Measurements from ENCODE around the gene SMG5. TPM values are rescaled to one million over a fixed set of nuclear protein-coding genes. Genes with fewer than 3 reads are reported as not detected.

The SMG5 gene
- total RNA-seq, 1 experiment from 2014 or later: 109 TPM

DNA sequence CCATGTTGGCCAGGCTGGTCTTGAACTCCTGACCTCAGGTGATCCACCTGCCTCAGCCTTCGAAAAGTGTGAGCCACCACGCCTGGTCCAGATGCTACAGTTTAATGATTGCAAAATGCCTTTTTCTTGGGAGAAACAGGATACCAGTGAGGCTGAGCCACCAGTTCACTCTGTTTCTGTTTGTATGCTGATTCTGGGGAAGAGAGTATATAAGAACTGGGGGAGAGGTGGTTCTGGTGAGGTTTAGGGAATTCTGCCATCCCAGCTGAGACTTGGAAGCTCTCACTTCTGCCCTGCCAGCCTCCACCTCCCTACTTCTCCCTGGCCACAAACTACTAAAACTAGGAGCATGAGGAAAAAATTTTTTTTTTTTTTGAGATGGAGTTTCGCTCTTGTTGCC, 77.9 kb downstream of the SMG5 start (continued):
- TF ChIP-seq PRRX2 (CRISPR knock-in tag; IDR thresholded peaks at IDR 0.05) (no peak), CREB1 (CRISPR knock-in tag; IDR thresholded peaks at IDR 0.05) (no peak), TEAD1 (CRISPR knock-in tag; IDR thresholded peaks at IDR 0.05) (no peak)
- TF ChIP-seq, protein P1, sequence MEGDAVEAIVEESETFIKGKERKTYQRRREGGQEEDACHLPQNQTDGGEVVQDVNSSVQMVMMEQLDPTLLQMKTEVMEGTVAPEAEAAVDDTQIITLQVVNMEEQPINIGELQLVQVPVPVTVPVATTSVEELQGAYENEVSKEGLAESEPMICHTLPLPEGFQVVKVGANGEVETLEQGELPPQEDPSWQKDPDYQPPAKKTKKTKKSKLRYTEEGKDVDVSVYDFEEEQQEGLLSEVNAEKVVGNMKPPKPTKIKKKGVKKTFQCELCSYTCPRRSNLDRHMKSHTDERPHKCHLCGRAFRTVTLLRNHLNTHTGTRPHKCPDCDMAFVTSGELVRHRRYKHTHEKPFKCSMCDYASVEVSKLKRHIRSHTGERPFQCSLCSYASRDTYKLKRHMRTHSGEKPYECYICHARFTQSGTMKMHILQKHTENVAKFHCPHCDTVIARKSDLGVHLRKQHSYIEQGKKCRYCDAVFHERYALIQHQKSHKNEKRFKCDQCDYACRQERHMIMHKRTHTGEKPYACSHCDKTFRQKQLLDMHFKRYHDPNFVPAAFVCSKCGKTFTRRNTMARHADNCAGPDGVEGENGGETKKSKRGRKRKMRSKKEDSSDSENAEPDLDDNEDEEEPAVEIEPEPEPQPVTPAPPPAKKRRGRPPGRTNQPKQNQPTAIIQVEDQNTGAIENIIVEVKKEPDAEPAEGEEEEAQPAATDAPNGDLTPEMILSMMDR (IDR thresholded peaks at IDR 0.05): no peak
- TF ChIP-seq, protein P2, sequence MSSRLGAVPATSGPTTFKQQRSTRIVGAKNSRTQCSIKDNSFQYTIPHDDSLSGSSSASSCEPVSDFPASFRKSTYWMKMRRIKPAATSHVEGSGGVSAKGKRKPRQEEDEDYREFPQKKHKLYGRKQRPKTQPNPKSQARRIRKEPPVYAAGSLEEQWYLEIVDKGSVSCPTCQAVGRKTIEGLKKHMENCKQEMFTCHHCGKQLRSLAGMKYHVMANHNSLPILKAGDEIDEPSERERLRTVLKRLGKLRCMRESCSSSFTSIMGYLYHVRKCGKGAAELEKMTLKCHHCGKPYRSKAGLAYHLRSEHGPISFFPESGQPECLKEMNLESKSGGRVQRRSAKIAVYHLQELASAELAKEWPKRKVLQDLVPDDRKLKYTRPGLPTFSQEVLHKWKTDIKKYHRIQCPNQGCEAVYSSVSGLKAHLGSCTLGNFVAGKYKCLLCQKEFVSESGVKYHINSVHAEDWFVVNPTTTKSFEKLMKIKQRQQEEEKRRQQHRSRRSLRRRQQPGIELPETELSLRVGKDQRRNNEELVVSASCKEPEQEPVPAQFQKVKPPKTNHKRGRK (CRISPR knock-in tag; IDR thresholded peaks at IDR 0.05; ENCODE audit: borderline replicate concordance): no peak
- TF ChIP-seq, protein P3, sequence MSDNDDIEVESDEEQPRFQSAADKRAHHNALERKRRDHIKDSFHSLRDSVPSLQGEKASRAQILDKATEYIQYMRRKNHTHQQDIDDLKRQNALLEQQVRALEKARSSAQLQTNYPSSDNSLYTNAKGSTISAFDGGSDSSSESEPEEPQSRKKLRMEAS (CRISPR knock-in tag; IDR thresholded peaks at IDR 0.05): no peak
- TF ChIP-seq, protein P4, sequence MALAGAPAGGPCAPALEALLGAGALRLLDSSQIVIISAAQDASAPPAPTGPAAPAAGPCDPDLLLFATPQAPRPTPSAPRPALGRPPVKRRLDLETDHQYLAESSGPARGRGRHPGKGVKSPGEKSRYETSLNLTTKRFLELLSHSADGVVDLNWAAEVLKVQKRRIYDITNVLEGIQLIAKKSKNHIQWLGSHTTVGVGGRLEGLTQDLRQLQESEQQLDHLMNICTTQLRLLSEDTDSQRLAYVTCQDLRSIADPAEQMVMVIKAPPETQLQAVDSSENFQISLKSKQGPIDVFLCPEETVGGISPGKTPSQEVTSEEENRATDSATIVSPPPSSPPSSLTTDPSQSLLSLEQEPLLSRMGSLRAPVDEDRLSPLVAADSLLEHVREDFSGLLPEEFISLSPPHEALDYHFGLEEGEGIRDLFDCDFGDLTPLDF (CRISPR knock-in tag; IDR thresholded peaks at IDR 0.05): no peak
- TF ChIP-seq, protein P5, sequence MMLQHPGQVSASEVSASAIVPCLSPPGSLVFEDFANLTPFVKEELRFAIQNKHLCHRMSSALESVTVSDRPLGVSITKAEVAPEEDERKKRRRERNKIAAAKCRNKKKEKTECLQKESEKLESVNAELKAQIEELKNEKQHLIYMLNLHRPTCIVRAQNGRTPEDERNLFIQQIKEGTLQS (CRISPR knock-in tag; conservative IDR thresholded peaks at IDR 0.05): no peak

DNA sequence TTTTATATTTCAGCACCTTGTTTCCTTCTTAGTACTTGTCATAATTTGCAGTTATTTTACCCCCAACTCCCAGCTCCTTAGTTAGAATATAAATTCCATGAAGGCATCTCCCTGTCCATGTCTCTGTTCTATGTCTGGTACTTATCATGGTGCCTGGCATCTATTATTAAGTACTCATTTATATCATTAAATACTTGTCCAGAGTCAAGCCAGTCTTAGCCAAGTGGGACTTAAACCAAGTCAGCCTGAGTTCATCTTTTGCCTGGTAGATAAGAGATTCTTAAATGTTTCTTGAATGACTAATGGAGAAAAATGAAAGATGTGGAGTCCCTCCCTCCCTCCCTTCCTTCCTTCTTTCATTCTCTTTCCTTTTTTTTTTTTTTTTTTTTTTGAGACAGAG, 79.3 kb downstream of the SMG5 start:
- ChIA-PET CTCF (interaction anchor here (0.8 kb wide), 1 partner anchor 9 kb away, joined by 3 read pairs; the partner anchor contains the start of gene SLC25A44), POLR2A (no interaction called here)
- H3K27ac Mint-ChIP-seq: no peak overlapping the region
- 0 out of 2 replicates have a peak, but pooled peaks cover 3% of the 10 kb centered on the region for H3K4me1 Mint-ChIP-seq
- DNase-seq (ENCODE audit: low spot score) (no peak), ATAC-seq (no peak)
- H3K4me3 Mint-ChIP-seq: no peak overlapping the region
- H3K9me3 Mint-ChIP-seq: no peaks in the 10 kb centered on the region
- peaks cover 9% of the 10 kb centered on the region for H3K36me3 Mint-ChIP-seq
- no peaks in the 10 kb centered on the region for H3K27me3 Mint-ChIP-seq (ENCODE audit: low read depth)
- TF ChIP-seq ZNF263 (CRISPR knock-in tag; IDR thresholded peaks at IDR 0.05; ENCODE audit: low read depth) (no peak), SMAD3 (CRISPR knock-in tag; IDR thresholded peaks at IDR 0.05; ENCODE audit: borderline replicate concordance) (no peak), TP53 (CRISPR knock-in tag; IDR thresholded peaks at IDR 0.05) (no peak), ZNF317 (CRISPR knock-in tag; IDR thresholded peaks at IDR 0.05; ENCODE audit: borderline replicate concordance, low read depth) (no peak), ELF4 (CRISPR knock-in tag; IDR thresholded peaks at IDR 0.05; ENCODE audit: low read depth) (no peak), CBFB (CRISPR knock-in tag; IDR thresholded peaks at IDR 0.05; ENCODE audit: low read depth) (no peak), JUN (CRISPR knock-in tag; IDR thresholded peaks at IDR 0.05) (no peak), RORB (CRISPR knock-in tag; IDR thresholded peaks at IDR 0.05) (no peak)
- TF ChIP-seq, protein P6, sequence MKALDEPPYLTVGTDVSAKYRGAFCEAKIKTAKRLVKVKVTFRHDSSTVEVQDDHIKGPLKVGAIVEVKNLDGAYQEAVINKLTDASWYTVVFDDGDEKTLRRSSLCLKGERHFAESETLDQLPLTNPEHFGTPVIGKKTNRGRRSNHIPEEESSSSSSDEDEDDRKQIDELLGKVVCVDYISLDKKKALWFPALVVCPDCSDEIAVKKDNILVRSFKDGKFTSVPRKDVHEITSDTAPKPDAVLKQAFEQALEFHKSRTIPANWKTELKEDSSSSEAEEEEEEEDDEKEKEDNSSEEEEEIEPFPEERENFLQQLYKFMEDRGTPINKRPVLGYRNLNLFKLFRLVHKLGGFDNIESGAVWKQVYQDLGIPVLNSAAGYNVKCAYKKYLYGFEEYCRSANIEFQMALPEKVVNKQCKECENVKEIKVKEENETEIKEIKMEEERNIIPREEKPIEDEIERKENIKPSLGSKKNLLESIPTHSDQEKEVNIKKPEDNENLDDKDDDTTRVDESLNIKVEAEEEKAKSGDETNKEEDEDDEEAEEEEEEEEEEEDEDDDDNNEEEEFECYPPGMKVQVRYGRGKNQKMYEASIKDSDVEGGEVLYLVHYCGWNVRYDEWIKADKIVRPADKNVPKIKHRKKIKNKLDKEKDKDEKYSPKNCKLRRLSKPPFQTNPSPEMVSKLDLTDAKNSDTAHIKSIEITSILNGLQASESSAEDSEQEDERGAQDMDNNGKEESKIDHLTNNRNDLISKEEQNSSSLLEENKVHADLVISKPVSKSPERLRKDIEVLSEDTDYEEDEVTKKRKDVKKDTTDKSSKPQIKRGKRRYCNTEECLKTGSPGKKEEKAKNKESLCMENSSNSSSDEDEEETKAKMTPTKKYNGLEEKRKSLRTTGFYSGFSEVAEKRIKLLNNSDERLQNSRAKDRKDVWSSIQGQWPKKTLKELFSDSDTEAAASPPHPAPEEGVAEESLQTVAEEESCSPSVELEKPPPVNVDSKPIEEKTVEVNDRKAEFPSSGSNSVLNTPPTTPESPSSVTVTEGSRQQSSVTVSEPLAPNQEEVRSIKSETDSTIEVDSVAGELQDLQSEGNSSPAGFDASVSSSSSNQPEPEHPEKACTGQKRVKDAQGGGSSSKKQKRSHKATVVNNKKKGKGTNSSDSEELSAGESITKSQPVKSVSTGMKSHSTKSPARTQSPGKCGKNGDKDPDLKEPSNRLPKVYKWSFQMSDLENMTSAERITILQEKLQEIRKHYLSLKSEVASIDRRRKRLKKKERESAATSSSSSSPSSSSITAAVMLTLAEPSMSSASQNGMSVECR (CRISPR knock-in tag; IDR thresholded peaks at IDR 0.05; ENCODE audit: borderline replicate concordance): no peak
- TF ChIP-seq, protein P7, sequence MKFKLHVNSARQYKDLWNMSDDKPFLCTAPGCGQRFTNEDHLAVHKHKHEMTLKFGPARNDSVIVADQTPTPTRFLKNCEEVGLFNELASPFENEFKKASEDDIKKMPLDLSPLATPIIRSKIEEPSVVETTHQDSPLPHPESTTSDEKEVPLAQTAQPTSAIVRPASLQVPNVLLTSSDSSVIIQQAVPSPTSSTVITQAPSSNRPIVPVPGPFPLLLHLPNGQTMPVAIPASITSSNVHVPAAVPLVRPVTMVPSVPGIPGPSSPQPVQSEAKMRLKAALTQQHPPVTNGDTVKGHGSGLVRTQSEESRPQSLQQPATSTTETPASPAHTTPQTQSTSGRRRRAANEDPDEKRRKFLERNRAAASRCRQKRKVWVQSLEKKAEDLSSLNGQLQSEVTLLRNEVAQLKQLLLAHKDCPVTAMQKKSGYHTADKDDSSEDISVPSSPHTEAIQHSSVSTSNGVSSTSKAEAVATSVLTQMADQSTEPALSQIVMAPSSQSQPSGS (CRISPR knock-in tag; IDR thresholded peaks at IDR 0.05; ENCODE audit: borderline replicate concordance, low read depth): no peak
- TF ChIP-seq, protein P8, sequence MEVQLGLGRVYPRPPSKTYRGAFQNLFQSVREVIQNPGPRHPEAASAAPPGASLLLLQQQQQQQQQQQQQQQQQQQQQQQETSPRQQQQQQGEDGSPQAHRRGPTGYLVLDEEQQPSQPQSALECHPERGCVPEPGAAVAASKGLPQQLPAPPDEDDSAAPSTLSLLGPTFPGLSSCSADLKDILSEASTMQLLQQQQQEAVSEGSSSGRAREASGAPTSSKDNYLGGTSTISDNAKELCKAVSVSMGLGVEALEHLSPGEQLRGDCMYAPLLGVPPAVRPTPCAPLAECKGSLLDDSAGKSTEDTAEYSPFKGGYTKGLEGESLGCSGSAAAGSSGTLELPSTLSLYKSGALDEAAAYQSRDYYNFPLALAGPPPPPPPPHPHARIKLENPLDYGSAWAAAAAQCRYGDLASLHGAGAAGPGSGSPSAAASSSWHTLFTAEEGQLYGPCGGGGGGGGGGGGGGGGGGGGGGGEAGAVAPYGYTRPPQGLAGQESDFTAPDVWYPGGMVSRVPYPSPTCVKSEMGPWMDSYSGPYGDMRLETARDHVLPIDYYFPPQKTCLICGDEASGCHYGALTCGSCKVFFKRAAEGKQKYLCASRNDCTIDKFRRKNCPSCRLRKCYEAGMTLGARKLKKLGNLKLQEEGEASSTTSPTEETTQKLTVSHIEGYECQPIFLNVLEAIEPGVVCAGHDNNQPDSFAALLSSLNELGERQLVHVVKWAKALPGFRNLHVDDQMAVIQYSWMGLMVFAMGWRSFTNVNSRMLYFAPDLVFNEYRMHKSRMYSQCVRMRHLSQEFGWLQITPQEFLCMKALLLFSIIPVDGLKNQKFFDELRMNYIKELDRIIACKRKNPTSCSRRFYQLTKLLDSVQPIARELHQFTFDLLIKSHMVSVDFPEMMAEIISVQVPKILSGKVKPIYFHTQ (CRISPR knock-in tag; IDR thresholded peaks at IDR 0.05): no peak
- TF ChIP-seq, protein P9, sequence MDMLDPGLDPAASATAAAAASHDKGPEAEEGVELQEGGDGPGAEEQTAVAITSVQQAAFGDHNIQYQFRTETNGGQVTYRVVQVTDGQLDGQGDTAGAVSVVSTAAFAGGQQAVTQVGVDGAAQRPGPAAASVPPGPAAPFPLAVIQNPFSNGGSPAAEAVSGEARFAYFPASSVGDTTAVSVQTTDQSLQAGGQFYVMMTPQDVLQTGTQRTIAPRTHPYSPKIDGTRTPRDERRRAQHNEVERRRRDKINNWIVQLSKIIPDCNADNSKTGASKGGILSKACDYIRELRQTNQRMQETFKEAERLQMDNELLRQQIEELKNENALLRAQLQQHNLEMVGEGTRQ (CRISPR knock-in tag; IDR thresholded peaks at IDR 0.05): no peak

All from WTC11 (cell line).